GM23248 (cell line): ENCODE data around the gene BLTP2. TPM values are rescaled to one million over a fixed set of nuclear protein-coding genes. Genes with fewer than 3 reads are reported as not detected.

ENCODE experiments used
- DNase-seq: peaks from one replicate; pipeline ENCODE4 v3.0.0-alpha.2; 2015
- H2AFZ ChIP-seq: fragments of 200-600 bp; sonication (generic); 2 replicates; pipeline ENCODE4 v1.6.1; 2016; ENCODE audit warnings: antibody characterized with exemption
- H3F3A ChIP-seq: fragments of 200-600 bp; sonication (generic); 2 replicates; pipeline ENCODE4 v1.6.1; 2016; ENCODE audit warnings: mild to moderate bottlenecking, antibody characterized with exemption, mixed run types; ENCODE audit not compliant: insufficient read depth
- H3K27ac ChIP-seq: fragments of 200-600 bp; sonication (generic); 2 replicates; pipeline ENCODE4 v1.5.1; 2016; ENCODE audit warnings: mild to moderate bottlenecking
- H3K27me3 ChIP-seq: fragments of 200-600 bp; sonication (generic); replicated peaks from 2 replicates; pipeline ENCODE4 v1.6.1; 2016; ENCODE audit warnings: mild to moderate bottlenecking; ENCODE audit not compliant: insufficient read depth
- H3K36me3 ChIP-seq: fragments of 200-600 bp; sonication (generic); 2 replicates; pipeline ENCODE4 v1.6.1; 2016; ENCODE audit warnings: low read depth, mild to moderate bottlenecking
- H3K4me1 ChIP-seq: fragments of 200-600 bp; sonication (generic); 2 replicates; pipeline ENCODE4 v1.6.1; 2016; ENCODE audit warnings: mild to moderate bottlenecking; ENCODE audit not compliant: insufficient read depth
- H3K4me2 ChIP-seq: fragments of 200-600 bp; sonication (generic); one replicate; pipeline ENCODE4 v1.6.1; 2016; ENCODE audit warnings: mild to moderate bottlenecking; ENCODE audit not compliant: unreplicated experiment
- H3K4me3 ChIP-seq: fragments of 200-600 bp; sonication (generic); 2 replicates; pipeline ENCODE4 v1.5.1; 2016; ENCODE audit warnings: mild to moderate bottlenecking
- H3K79me2 ChIP-seq: fragments of 200-600 bp; sonication (generic); 2 replicates; pipeline ENCODE4 v1.6.1; 2016; ENCODE audit warnings: mild to moderate bottlenecking; ENCODE audit not compliant: insufficient read depth
- H3K9ac ChIP-seq: fragments of 200-600 bp; sonication (generic); 2 replicates; pipeline ENCODE4 v1.6.1; 2016; ENCODE audit warnings: mild to moderate bottlenecking
- H3K9me2 ChIP-seq: fragments of 200-600 bp; sonication (generic); 2 replicates; pipeline ENCODE4 v1.6.1; 2016; ENCODE audit warnings: mixed run types, mild to moderate bottlenecking, moderate library complexity; ENCODE audit not compliant: insufficient read depth
- H3K9me3 ChIP-seq: fragments of 200-600 bp; sonication (generic); one replicate; pipeline ENCODE4 v1.6.1; 2017; ENCODE audit warnings: low read depth
- H4K20me1 ChIP-seq: fragments of 200-600 bp; sonication (generic); 2 replicates; pipeline ENCODE4 v1.6.0; 2016; ENCODE audit not compliant: insufficient read depth
- EZH2 ChIP-seq: fragments of 200-600 bp; sonication (generic); IDR thresholded peaks from 2 replicates; pipeline ENCODE4 v1.6.1; 2018; ENCODE audit warnings: antibody characterized with exemption, mild to moderate bottlenecking; ENCODE audit not compliant: insufficient read depth, poor library complexity, severe bottlenecking
- EZH2phosphoT487 ChIP-seq: fragments of 200-600 bp; sonication (generic); IDR thresholded peaks from 2 replicates; pipeline ENCODE4 v1.6.1; 2018; ENCODE audit warnings: antibody characterized with exemption, moderate library complexity, mild to moderate bottlenecking, low read depth; ENCODE audit not compliant: insufficient read depth
- WGBS, 2 experiments: methylation state at CpG; one replicate each; pipeline ENCODE4 v1.1.6; 2015 to 2017; ENCODE audit warnings: low lambda C conversion rate in 2 of 2, low coverage in 1 of 2; ENCODE audit errors: missing lambda C conversion rate in 2 of 2; 5-methylcytosine and 5-hydroxymethylcytosine counted together
- in situ Hi-C: fragments of 300-500 bp; cut with MboI; formaldehyde crosslinking; loops from 2 replicates; pipeline ENCODE4 v1.15.0; 2020
- polyA plus RNA-seq: library from polyadenylated mRNA; unstranded; fragments of >200 nt; fragmentation: Nextera tagmentation; extraction: Ambion mirVana; gene quantifications from 2 replicates; pipeline ENCODE4 v1.2.1, GENCODE V29; 2016
- total RNA-seq: library from RNA; depleted of rRNA; stranded (reverse); fragments of >200 nt; shearing (Covaris generic); gene quantifications from 2 replicates; pipeline ENCODE4 v1.2.3, GENCODE V29; 2014; rRNA removed

The BLTP2 gene
- total and polyA plus RNA-seq, 2 experiments from 2014 or later, result 49.8 to 145 TPM

DNA sequence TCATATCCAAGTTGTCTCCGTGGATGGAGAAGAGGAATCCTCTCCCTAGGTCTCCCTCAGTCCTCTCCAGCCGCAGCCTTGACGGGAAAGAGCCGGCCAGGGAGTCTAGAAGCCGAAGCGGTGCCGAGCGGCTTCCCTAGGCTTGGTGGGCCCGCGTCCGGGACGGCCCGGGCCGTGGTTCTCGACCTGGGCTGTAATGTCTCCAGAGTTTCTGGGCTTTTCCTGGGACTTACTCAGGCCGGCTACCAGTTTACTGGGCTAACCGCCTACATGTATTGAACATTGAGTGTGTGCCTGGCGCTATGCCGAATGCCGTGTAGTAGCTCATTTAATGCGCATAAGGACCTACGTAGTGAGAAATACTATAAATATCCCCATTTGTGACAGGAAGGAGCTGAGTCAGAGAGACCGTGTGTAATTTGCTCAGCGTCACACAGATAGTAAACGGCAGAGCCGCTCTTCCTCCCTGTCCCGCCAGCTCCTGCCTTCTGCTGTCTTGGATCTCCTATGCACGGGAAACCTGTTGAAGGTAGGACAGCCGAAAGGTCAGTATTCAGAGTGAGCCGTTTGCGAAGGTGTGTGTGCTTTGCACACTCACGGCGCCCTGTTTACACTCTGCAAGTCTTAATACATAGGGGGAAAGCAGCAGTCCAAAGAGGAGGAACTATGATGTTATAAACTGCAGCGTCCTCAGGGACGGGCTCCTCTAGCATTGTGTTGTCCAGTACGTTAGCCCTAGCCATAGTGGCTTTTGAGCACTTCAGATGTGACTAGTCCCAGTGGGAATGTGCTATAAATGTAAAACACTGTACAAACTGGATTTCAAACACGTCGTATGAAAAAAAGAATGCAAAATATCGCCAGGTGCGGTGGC, 45.4 kb downstream of the BLTP2 start:
- H3K9me2 ChIP-seq, result no peaks in the 10 kb centered on the region
- peak overlapping the region; percentile 88 for H2AFZ ChIP-seq
- in situ Hi-C loops, result no loop called here
- peaks cover 12% of the 10 kb centered on the region for H3F3A ChIP-seq
- peak overlapping the region; percentile 97 for H3K27ac ChIP-seq
- H3K36me3 ChIP-seq, result no peaks in the 10 kb centered on the region
- TF ChIP-seq EZH2phosphoT487, result no peak
- TF ChIP-seq EZH2, result no peak
- WGBS, 2 experiments, result 1 to 2% methylated on average over 40 of the region's 40 CpGs
- H3K27me3 ChIP-seq, result no peaks in the 10 kb centered on the region
- no peaks in the 10 kb centered on the region for H3K9me3 ChIP-seq
- H3K4me1 ChIP-seq, result no peaks in the 10 kb centered on the region
- peak overlapping the region; percentile 93 for H3K9ac ChIP-seq
- H3K4me2 ChIP-seq, result peak overlapping the region; percentile 87
- peak overlapping the region; percentile 88 for H3K4me3 ChIP-seq
- peaks cover 32% of the 10 kb centered on the region for H3K79me2 ChIP-seq
- H4K20me1 ChIP-seq, result no peaks in the 10 kb centered on the region
- DNase-seq, result peak; percentile 96

DNA sequence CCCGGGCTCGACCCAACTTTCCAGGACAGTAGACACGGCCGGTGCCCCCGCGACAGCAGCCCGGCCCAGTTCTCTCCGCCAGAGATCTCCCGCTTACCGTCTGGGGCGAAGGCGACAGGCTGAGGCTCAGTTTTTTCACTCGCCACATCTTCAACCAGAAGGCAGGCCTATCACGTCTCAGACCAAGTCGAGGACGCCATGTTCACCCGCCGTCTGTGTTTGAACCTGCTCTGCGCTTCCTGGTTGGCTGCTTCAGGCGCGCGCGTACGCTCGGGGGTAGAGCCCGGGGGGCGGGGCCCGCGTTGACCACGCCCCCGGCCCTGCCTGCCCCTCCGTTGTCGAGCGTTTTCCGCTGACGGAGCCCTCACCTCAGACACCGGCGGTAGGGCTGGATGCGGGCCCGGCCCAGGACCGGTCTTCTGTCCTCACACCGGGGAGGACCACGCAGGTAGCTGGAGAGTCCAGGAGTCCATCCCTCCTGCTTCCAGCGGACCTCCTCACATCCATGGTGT, 46.1 kb downstream of the BLTP2 start, which contains the start of gene SPAG5:
SPAG5 (minus strand) TSS at position 227 of the 512 bp plus-strand sequence; CDS start at position 148, 79 bp downstream.
- peak within 1 kb of the TSS; percentile 93 for H3K9ac ChIP-seq
- in situ Hi-C loops, result no loop called here
- peaks cover 36% of the 10 kb centered on the region for H3K79me2 ChIP-seq

DNA sequence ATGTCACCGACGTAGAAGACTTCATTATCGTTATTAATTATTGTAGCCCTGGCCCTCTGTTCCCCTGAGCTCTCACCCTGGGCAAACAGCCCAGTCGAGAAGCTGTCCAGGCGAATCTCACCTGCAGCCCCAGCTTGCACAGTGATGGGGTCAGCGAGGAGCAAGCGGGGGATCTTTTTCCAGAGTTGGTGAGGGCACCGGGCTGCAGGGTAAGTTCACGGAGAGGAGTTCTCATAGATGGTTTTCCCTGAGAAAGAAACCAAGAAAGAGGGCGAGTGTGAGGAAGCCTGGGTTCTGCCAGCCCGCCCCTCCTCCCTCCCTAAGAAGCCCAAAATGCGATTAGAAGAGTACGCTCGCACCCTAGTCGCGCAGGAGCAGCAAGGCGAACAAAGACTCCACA, 46.6 kb downstream of the BLTP2 start:
- no peak for TF ChIP-seq EZH2phosphoT487
- no peak for TF ChIP-seq EZH2
- 1 to 2% methylated on average over 13 to 17 of the region's 17 CpGs for WGBS, 2 experiments
- Histone ChIP-seq H3K27me3 (no peaks in the 10 kb centered on the region), H3K4me2 (peak overlapping the region; percentile 87), H3F3A (peaks cover 12% of the 10 kb centered on the region), H3K36me3 (no peaks in the 10 kb centered on the region), H4K20me1 (no peaks in the 10 kb centered on the region), H3K4me3 (peak overlapping the region; percentile 88), H2AFZ (peak overlapping the region; percentile 88), H3K4me1 (no peaks in the 10 kb centered on the region), H3K27ac (peak overlapping the region; percentile 97), H3K9ac (peak overlapping the region; percentile 93), H3K79me2 (peaks cover 36% of the 10 kb centered on the region), H3K9me2 (no peaks in the 10 kb centered on the region), H3K9me3 (no peaks in the 10 kb centered on the region)
- in situ Hi-C loops, result no loop called here
- no peak for DNase-seq

More for the DNA sequence above, 46.1 kb downstream of the BLTP2 start, which contains the start of gene SPAG5:
- peak within 1 kb of the TSS; percentile 97 for H3K27ac ChIP-seq
- 0% methylated on average over 32 to 43 of the region's 44 CpGs for WGBS, 2 experiments
- no peaks in the 10 kb centered on the region for H3K36me3 ChIP-seq
- peaks cover 12% of the 10 kb centered on the region for H3F3A ChIP-seq
- TF ChIP-seq EZH2 (no peak), EZH2phosphoT487 (no peak)
- no peaks in the 10 kb centered on the region for H3K4me1 ChIP-seq
- H3K9me2 ChIP-seq, result no peaks in the 10 kb centered on the region
- peak; percentile 97 for DNase-seq
- peak within 1 kb of the TSS; percentile 88 for H2AFZ ChIP-seq
- no peaks in the 10 kb centered on the region for H3K27me3 ChIP-seq
- no peaks in the 10 kb centered on the region for H4K20me1 ChIP-seq
- H3K9me3 ChIP-seq, result no peaks in the 10 kb centered on the region
- H3K4me2 ChIP-seq, result peak within 1 kb of the TSS; percentile 87
- peak within 1 kb of the TSS; percentile 88 for H3K4me3 ChIP-seq

DNA sequence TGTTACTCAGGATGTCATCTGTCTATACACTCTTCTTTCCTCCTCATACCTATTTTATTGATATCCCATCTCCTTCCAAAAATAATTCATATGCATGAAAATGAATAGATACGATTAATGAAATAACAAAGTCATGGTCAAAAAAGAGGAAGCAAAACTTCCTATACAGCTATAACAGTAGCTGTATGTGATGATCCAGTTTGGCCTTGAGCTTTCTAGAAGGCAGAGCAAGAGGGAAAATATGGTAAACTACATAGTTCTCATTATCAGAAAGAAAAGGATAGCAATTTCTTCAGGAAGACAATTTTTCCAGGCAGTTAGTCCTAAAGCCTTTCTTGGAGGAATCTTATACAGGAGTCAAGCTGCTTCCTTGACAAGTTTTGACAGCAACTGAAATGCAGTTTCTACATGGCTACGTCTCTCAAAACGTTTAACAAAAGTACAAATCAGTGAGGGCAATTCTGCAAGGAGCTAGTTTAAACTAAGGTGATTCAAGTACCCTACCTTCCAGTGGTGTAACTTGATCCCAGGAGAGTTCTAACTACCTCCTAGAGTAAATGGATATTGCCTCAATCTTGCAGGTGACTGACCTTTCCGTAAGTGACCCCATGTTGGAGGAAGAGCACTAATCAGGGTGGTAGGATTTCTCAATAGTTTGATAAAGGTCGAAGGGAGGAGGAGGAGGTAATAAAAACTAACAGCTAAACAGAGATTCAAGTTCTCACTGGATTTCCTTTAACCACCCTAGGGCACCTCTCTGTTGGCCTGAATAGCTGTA, 47.2 kb downstream of the BLTP2 start:
- H3K36me3 ChIP-seq, result no peaks in the 10 kb centered on the region
- H3K27me3 ChIP-seq, result no peaks in the 10 kb centered on the region
- in situ Hi-C loops, result no loop called here
- H3F3A ChIP-seq, result peaks cover 12% of the 10 kb centered on the region
- TF ChIP-seq EZH2phosphoT487 (no peak), EZH2 (no peak)
- H3K79me2 ChIP-seq, result peaks cover 36% of the 10 kb centered on the region
- no peaks in the 10 kb centered on the region for H3K4me1 ChIP-seq
- H3K9me2 ChIP-seq, result no peaks in the 10 kb centered on the region
- peak overlapping the region; percentile 87 for H3K4me2 ChIP-seq
- peak overlapping the region; percentile 93 for H3K9ac ChIP-seq
- peak overlapping the region; percentile 88 for H2AFZ ChIP-seq
- no peak overlapping the region for H3K27ac ChIP-seq
- peak overlapping the region; percentile 88 for H3K4me3 ChIP-seq
- WGBS, 2 experiments, result 35 to 36% methylated on average over 5 of the region's 5 CpGs
- H4K20me1 ChIP-seq, result no peaks in the 10 kb centered on the region
- no peak for DNase-seq
- H3K9me3 ChIP-seq, result no peaks in the 10 kb centered on the region

Other genes starting within 250 kb of the BLTP2 start
- gene SLC46A1, start 238.9 kb downstream of the BLTP2 start, total RNA-seq, result 5.9 and 11.1 TPM in 2 replicates
- gene SLC46A1, start 238.9 kb downstream of the BLTP2 start, polyA plus RNA-seq, result 4.9 and 6.2 TPM in 2 replicates
- gene SLC13A2, start 171.5 kb downstream of the BLTP2 start, total RNA-seq, result not detected in 2 replicates
- not detected in 2 replicates for gene SLC13A2, start 171.5 kb downstream of the BLTP2 start, polyA plus RNA-seq
- not detected in 2 replicates for gene FOXN1, start 138.8 kb downstream of the BLTP2 start, total RNA-seq
- not detected in 2 replicates for gene FOXN1, start 138.8 kb downstream of the BLTP2 start, polyA plus RNA-seq
- gene UNC119, start 92.5 kb downstream of the BLTP2 start, total RNA-seq, result 30.9 and 50.9 TPM in 2 replicates
- gene UNC119, start 92.5 kb downstream of the BLTP2 start, polyA plus RNA-seq, result 28.8 and 29.4 TPM in 2 replicates
- 57.8 and 76.0 TPM in 2 replicates for gene PIGS, start 73.6 kb downstream of the BLTP2 start, total RNA-seq
- 68.8 and 72.7 TPM in 2 replicates for gene PIGS, start 73.6 kb downstream of the BLTP2 start, polyA plus RNA-seq
- gene ALDOC, start 68.3 kb downstream of the BLTP2 start, total RNA-seq, result 36.4 and 47.3 TPM in 2 replicates
- gene ALDOC, start 68.3 kb downstream of the BLTP2 start, polyA plus RNA-seq, result 18.4 and 18.5 TPM in 2 replicates
- gene SPAG5, start 46.1 kb downstream of the BLTP2 start, total RNA-seq, result 14.0 and 27.0 TPM in 2 replicates
- 20.5 TPM in 2 replicates for gene SPAG5, start 46.1 kb downstream of the BLTP2 start, polyA plus RNA-seq
- 1.2 and 6.8 TPM in 2 replicates for gene RSKR, start 31.0 kb downstream of the BLTP2 start, total RNA-seq
- gene RSKR, start 31.0 kb downstream of the BLTP2 start, polyA plus RNA-seq, result 0.58 and 0.86 TPM in 2 replicates
- gene SDF2, start 16.7 kb upstream of the BLTP2 start, total RNA-seq, result 52.3 and 64.4 TPM in 2 replicates
- gene SDF2, start 16.7 kb upstream of the BLTP2 start, polyA plus RNA-seq, result 88.4 and 94.2 TPM in 2 replicates
- gene SUPT6H, start 17.0 kb upstream of the BLTP2 start, total RNA-seq, result 39.7 and 45.0 TPM in 2 replicates
- 26.5 and 27.3 TPM in 2 replicates for gene SUPT6H, start 17.0 kb upstream of the BLTP2 start, polyA plus RNA-seq
- gene PROCA1, start 66.7 kb upstream of the BLTP2 start, total RNA-seq, result 0.65 TPM in 1 of 2 replicates, not detected in the other
- 0.41 and 0.44 TPM in 2 replicates for gene PROCA1, start 66.7 kb upstream of the BLTP2 start, polyA plus RNA-seq
- gene RAB34, start 72.7 kb upstream of the BLTP2 start, total RNA-seq, result 307 and 476 TPM in 2 replicates
- gene RAB34, start 72.7 kb upstream of the BLTP2 start, polyA plus RNA-seq, result 277 and 293 TPM in 2 replicates
- gene RPL23A, start 74.8 kb upstream of the BLTP2 start, total RNA-seq, result 362 and 383 TPM in 2 replicates
- 1,040 and 1,075 TPM in 2 replicates for gene RPL23A, start 74.8 kb upstream of the BLTP2 start, polyA plus RNA-seq
- 4.8 and 16.3 TPM in 2 replicates for gene TLCD1, start 81.1 kb upstream of the BLTP2 start, total RNA-seq
- 13.8 and 14.2 TPM in 2 replicates for gene TLCD1, start 81.1 kb upstream of the BLTP2 start, polyA plus RNA-seq
- 2.9 and 13.5 TPM in 2 replicates for gene NEK8, start 83.6 kb upstream of the BLTP2 start, total RNA-seq
- 2.7 and 2.8 TPM in 2 replicates for gene NEK8, start 83.6 kb upstream of the BLTP2 start, polyA plus RNA-seq
- 30.3 and 55.4 TPM in 2 replicates for gene TRAF4, start 98.9 kb upstream of the BLTP2 start, total RNA-seq
- 23.4 and 23.5 TPM in 2 replicates for gene TRAF4, start 98.9 kb upstream of the BLTP2 start, polyA plus RNA-seq
- 7.6 and 12.9 TPM in 2 replicates for gene FAM222B, start 197.6 kb upstream of the BLTP2 start, total RNA-seq
- 11.1 and 11.4 TPM in 2 replicates for gene FAM222B, start 197.6 kb upstream of the BLTP2 start, polyA plus RNA-seq
- gene ERAL1, start 209.9 kb upstream of the BLTP2 start, total RNA-seq, result 34.8 and 40.2 TPM in 2 replicates
- gene ERAL1, start 209.9 kb upstream of the BLTP2 start, polyA plus RNA-seq, result 58.1 and 60.0 TPM in 2 replicates